Measurements from ENCODE around the gene CDH26.

CDH26 gene

DNA sequence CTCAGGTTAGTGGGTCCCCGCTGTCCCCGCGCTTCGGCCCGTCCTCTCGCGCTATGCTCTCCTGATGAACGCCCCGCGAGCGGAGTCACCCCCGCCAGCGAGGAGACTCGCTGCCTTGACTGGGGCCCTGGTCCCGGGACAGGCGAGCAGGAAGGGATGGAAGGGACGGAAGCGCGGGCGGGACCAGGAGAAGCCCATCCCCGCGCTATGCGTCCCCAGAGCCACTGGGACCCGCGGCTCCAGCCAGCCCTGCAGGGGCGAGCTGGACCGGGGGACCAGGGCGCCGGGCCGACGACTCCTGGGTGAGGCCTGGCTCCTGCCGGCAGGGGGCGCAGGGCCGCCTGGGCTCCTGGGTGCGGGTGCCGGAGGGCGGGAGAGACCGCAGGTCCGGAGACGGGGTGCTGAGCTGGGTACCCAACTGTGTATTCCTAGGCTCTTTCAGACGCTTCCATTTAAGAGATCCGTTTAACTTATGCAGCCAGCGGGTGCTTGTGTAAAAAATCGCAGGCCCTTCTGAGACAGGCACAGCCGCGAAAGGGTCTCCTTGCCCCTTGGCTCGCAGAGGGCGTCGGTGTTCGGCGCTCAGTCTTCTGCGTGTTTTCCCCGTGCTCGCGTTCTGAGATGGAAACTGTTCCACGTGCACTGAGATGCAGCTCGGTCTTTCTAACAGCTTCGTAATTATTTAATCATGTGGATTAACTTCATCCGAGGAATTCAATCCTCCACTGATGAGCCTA is 24.2 kb upstream of the CDH26 start:
- WGBS, result 12% methylated on average over 56 of the region's 59 CpGs
- no peak overlapping the region for H2BK120ac ChIP-seq (ENCODE audit: low read depth, low read length)
- DNase-seq, result peak; percentile 69

GRCh38 chr20:59935457-59936185 is 22.6 kb upstream of the CDH26 start:
- Histone ChIP-seq H3K9me3 (ENCODE audit: control insufficient read depth, low read length) (no peaks in the 10 kb centered on the region), H3K4me2 (ENCODE audit: low read length, poor library complexity, severe bottlenecking) (no peak overlapping the region), H3K27ac (ENCODE audit: low read length, poor library complexity, severe bottlenecking) (no peak overlapping the region), H3K9ac (ENCODE audit: low read length) (no peak overlapping the region), H2AFZ (ENCODE audit: low read depth, low read length) (no peak overlapping the region), H3K79me1 (replicated peaks; ENCODE audit: low read length, poor library complexity, severe bottlenecking) (peaks cover 12% of the 10 kb centered on the region), H2BK15ac (ENCODE audit: low read depth, poor library complexity, severe bottlenecking) (no peak overlapping the region), H2BK120ac (ENCODE audit: low read depth, low read length) (no peak overlapping the region), H3K14ac (ENCODE audit: low read length in 2 of 2) (no peak overlapping the region), H2AK5ac (ENCODE audit: low read length, severe bottlenecking) (no peak overlapping the region), H2BK12ac (ENCODE audit: low read length in 2 of 2) (no peak overlapping the region), H2BK5ac (ENCODE audit: low read depth, low read length, poor library complexity, severe bottlenecking) (no peak overlapping the region), H3K4me1 (ENCODE audit: control insufficient read depth, insufficient read depth, low read depth, low read length) (peaks cover 24% of the 10 kb centered on the region), H4K8ac (ENCODE audit: low read length) (no peak overlapping the region), H3K4me3 (ENCODE audit: insufficient read depth in 1 of 2, low read depth in 1 of 2, low read length in 2 of 2) (no peak overlapping the region), H3K4ac (ENCODE audit: low read depth in 1 of 2, low read length in 2 of 2) (no peak overlapping the region), H4K91ac (ENCODE audit: low read length) (no peak overlapping the region), H3K27me3 (ENCODE audit: control insufficient read depth in 1 of 2, insufficient read depth in 1 of 2, low read length in 2 of 2) (no peaks in the 10 kb centered on the region), H3K18ac (ENCODE audit: low read depth in 1 of 2, low read length in 2 of 2) (no peak overlapping the region), H3K23ac (ENCODE audit: low read length in 2 of 2) (no peak overlapping the region), H3K36me3 (ENCODE audit: control insufficient read depth in 1 of 2, insufficient read depth in 2 of 2, low read depth in 1 of 2, low read length in 2 of 2) (peaks cover 9 to 10% of the 10 kb centered on the region in 2 experiments)
- no peak for DNase-seq
- over 99% methylated on average over 6 of the region's 8 CpGs for WGBS

More for the DNA sequence above, 24.2 kb upstream of the CDH26 start:
- H3K9ac ChIP-seq (ENCODE audit: low read length), result peak overlapping the region; percentile 56
- peak overlapping the region; percentile 66 to 81 for H3K4me3 ChIP-seq (ENCODE audit: insufficient read depth in 1 of 2, low read depth in 1 of 2, low read length in 2 of 2)
- H3K9me3 ChIP-seq (ENCODE audit: control insufficient read depth, low read length), result no peaks in the 10 kb centered on the region
- no peak overlapping the region for H2BK12ac ChIP-seq (ENCODE audit: low read length in 2 of 2)
- peaks cover 17% of the 10 kb centered on the region for H3K4me1 ChIP-seq (ENCODE audit: control insufficient read depth, insufficient read depth, low read depth, low read length)
- H2AK5ac ChIP-seq (ENCODE audit: low read length, severe bottlenecking), result no peak overlapping the region
- H3K79me1 ChIP-seq (replicated peaks; ENCODE audit: low read length, poor library complexity, severe bottlenecking), result peaks cover 8% of the 10 kb centered on the region
- H3K4me2 ChIP-seq (ENCODE audit: low read length, poor library complexity, severe bottlenecking), result peak overlapping the region; percentile 99
- H4K91ac ChIP-seq (ENCODE audit: low read length), result peak overlapping the region; percentile 27
- H3K27ac ChIP-seq (ENCODE audit: low read length, poor library complexity, severe bottlenecking), result no peak overlapping the region
- peak overlapping the region; percentile 29 to 68 for H3K18ac ChIP-seq (ENCODE audit: low read depth in 1 of 2, low read length in 2 of 2)
- H3K14ac ChIP-seq (ENCODE audit: low read length in 2 of 2), result no peak overlapping the region
- H3K4ac ChIP-seq (ENCODE audit: low read depth in 1 of 2, low read length in 2 of 2), result no peak overlapping the region
- H3K27me3 ChIP-seq (ENCODE audit: control insufficient read depth in 1 of 2, insufficient read depth in 1 of 2, low read length in 2 of 2), result no peaks in the 10 kb centered on the region
- peak overlapping the region; percentile 81 for H2BK15ac ChIP-seq (ENCODE audit: low read depth, poor library complexity, severe bottlenecking)
- H2AFZ ChIP-seq (ENCODE audit: low read depth, low read length), result peak overlapping the region; percentile 46
- H4K8ac ChIP-seq (ENCODE audit: low read length), result peak overlapping the region; percentile 92
- H3K23ac ChIP-seq (ENCODE audit: low read length in 2 of 2), result no peak overlapping the region
- H3K36me3 ChIP-seq (ENCODE audit: control insufficient read depth in 1 of 2, insufficient read depth in 2 of 2, low read depth in 1 of 2, low read length in 2 of 2), result peaks cover 6 to 10% of the 10 kb centered on the region in 2 experiments
- H2BK5ac ChIP-seq (ENCODE audit: low read depth, low read length, poor library complexity, severe bottlenecking), result no peak overlapping the region

DNA sequence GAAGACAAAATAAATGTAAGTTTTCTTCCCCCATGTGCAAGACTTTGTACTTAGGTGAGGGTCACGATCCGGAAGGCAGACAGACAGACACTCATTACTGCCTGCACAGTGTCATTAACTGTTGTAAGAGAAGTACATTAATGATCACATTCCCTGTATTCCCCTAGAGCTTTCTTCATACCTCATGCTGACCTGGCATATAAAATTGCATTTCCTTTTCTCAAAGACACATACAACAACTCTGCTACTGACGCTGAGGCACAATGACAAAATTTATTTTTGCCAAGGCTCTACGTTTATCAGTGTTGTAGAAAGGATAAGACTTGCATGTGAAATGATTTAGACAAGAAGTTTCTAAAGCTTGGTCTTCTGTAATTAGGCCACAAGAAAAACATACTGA is 21.8 kb upstream of the CDH26 start:
- Histone ChIP-seq H3K36me3 (ENCODE audit: control insufficient read depth in 1 of 2, insufficient read depth in 2 of 2, low read depth in 1 of 2, low read length in 2 of 2) (peaks cover 9 to 10% of the 10 kb centered on the region in 2 experiments), H4K8ac (ENCODE audit: low read length) (no peak overlapping the region), H3K27me3 (ENCODE audit: control insufficient read depth in 1 of 2, insufficient read depth in 1 of 2, low read length in 2 of 2) (no peaks in the 10 kb centered on the region), H3K4me1 (ENCODE audit: control insufficient read depth, insufficient read depth, low read depth, low read length) (peaks cover 24% of the 10 kb centered on the region), H2BK15ac (ENCODE audit: low read depth, poor library complexity, severe bottlenecking) (no peak overlapping the region), H2BK12ac (ENCODE audit: low read length in 2 of 2) (no peak overlapping the region), H3K4me2 (ENCODE audit: low read length, poor library complexity, severe bottlenecking) (no peak overlapping the region), H4K91ac (ENCODE audit: low read length) (no peak overlapping the region), H2AK5ac (ENCODE audit: low read length, severe bottlenecking) (no peak overlapping the region), H2BK5ac (ENCODE audit: low read depth, low read length, poor library complexity, severe bottlenecking) (no peak overlapping the region), H3K4ac (ENCODE audit: low read depth in 1 of 2, low read length in 2 of 2) (no peak overlapping the region), H3K9ac (ENCODE audit: low read length) (no peak overlapping the region), H3K27ac (ENCODE audit: low read length, poor library complexity, severe bottlenecking) (no peak overlapping the region), H3K18ac (ENCODE audit: low read depth in 1 of 2, low read length in 2 of 2) (no peak overlapping the region), H2AFZ (ENCODE audit: low read depth, low read length) (no peak overlapping the region), H3K4me3 (ENCODE audit: insufficient read depth in 1 of 2, low read depth in 1 of 2, low read length in 2 of 2) (no peak overlapping the region), H3K9me3 (ENCODE audit: control insufficient read depth, low read length) (no peaks in the 10 kb centered on the region), H3K23ac (ENCODE audit: low read length in 2 of 2) (no peak overlapping the region), H3K79me1 (replicated peaks; ENCODE audit: low read length, poor library complexity, severe bottlenecking) (peaks cover 12% of the 10 kb centered on the region), H2BK120ac (ENCODE audit: low read depth, low read length) (no peak overlapping the region), H3K14ac (ENCODE audit: low read length in 2 of 2) (no peak overlapping the region)
- WGBS, result 83% methylated on average over 4 of the region's 4 CpGs
- DNase-seq, result no peak

GRCh38 chr20:59937150-59937549 is 21.1 kb upstream of the CDH26 start:
- Histone ChIP-seq H3K4me3 (ENCODE audit: insufficient read depth in 1 of 2, low read depth in 1 of 2, low read length in 2 of 2) (peak overlapping the region in 1 of 2 experiments; percentile 90), H3K4me2 (ENCODE audit: low read length, poor library complexity, severe bottlenecking) (no peak overlapping the region), H3K23ac (ENCODE audit: low read length in 2 of 2) (no peak overlapping the region), H2BK120ac (ENCODE audit: low read depth, low read length) (no peak overlapping the region), H3K27me3 (ENCODE audit: control insufficient read depth in 1 of 2, insufficient read depth in 1 of 2, low read length in 2 of 2) (no peaks in the 10 kb centered on the region), H3K36me3 (ENCODE audit: control insufficient read depth in 1 of 2, insufficient read depth in 2 of 2, low read depth in 1 of 2, low read length in 2 of 2) (peaks cover 9 to 12% of the 10 kb centered on the region in 2 experiments), H4K91ac (ENCODE audit: low read length) (no peak overlapping the region), H3K9ac (ENCODE audit: low read length) (peak overlapping the region; percentile 12), H2AK5ac (ENCODE audit: low read length, severe bottlenecking) (no peak overlapping the region), H2AFZ (ENCODE audit: low read depth, low read length) (no peak overlapping the region), H3K9me3 (ENCODE audit: control insufficient read depth, low read length) (no peaks in the 10 kb centered on the region), H3K14ac (ENCODE audit: low read length in 2 of 2) (no peak overlapping the region), H3K18ac (ENCODE audit: low read depth in 1 of 2, low read length in 2 of 2) (no peak overlapping the region), H3K4ac (ENCODE audit: low read depth in 1 of 2, low read length in 2 of 2) (no peak overlapping the region), H3K27ac (ENCODE audit: low read length, poor library complexity, severe bottlenecking) (no peak overlapping the region), H3K4me1 (ENCODE audit: control insufficient read depth, insufficient read depth, low read depth, low read length) (peaks cover 24% of the 10 kb centered on the region), H4K8ac (ENCODE audit: low read length) (no peak overlapping the region), H3K79me1 (replicated peaks; ENCODE audit: low read length, poor library complexity, severe bottlenecking) (peaks cover 12% of the 10 kb centered on the region), H2BK12ac (ENCODE audit: low read length in 2 of 2) (no peak overlapping the region), H2BK5ac (ENCODE audit: low read depth, low read length, poor library complexity, severe bottlenecking) (no peak overlapping the region), H2BK15ac (ENCODE audit: low read depth, poor library complexity, severe bottlenecking) (no peak overlapping the region)
- DNase-seq, result no peak
- WGBS, result 83% methylated on average over 3 of the region's 3 CpGs

All from mesenchymal stem cell (in vitro differentiated cells and primary cell).